ENCODE results near the gene DUT.

GRCh38 chr15:48380198-48380597 lies 49.0 kb downstream of the DUT start:
- no peak for TF ChIP-seq ZNF274 (IDR thresholded peaks at IDR 0.05; ENCODE audit: low read depth, low read length)
- no peak for TF ChIP-seq SUZ12 (IDR thresholded peaks at IDR 0.05; ENCODE audit: extremely low read depth, insufficient read depth, insufficient read length)

Measured in NT2/D1 (cell line).